ENCODE results near the gene ZBTB6. TPM values are rescaled to one million over a fixed set of nuclear protein-coding genes. Genes with fewer than 3 reads are reported as not detected.

ZBTB6 gene
- total and polyA plus RNA-seq, 2 of the 13 experiments (the other 11 are each of a cell fraction or from before 2014, with no cell fraction given), result 3.7 to 7.1 TPM

DNA sequence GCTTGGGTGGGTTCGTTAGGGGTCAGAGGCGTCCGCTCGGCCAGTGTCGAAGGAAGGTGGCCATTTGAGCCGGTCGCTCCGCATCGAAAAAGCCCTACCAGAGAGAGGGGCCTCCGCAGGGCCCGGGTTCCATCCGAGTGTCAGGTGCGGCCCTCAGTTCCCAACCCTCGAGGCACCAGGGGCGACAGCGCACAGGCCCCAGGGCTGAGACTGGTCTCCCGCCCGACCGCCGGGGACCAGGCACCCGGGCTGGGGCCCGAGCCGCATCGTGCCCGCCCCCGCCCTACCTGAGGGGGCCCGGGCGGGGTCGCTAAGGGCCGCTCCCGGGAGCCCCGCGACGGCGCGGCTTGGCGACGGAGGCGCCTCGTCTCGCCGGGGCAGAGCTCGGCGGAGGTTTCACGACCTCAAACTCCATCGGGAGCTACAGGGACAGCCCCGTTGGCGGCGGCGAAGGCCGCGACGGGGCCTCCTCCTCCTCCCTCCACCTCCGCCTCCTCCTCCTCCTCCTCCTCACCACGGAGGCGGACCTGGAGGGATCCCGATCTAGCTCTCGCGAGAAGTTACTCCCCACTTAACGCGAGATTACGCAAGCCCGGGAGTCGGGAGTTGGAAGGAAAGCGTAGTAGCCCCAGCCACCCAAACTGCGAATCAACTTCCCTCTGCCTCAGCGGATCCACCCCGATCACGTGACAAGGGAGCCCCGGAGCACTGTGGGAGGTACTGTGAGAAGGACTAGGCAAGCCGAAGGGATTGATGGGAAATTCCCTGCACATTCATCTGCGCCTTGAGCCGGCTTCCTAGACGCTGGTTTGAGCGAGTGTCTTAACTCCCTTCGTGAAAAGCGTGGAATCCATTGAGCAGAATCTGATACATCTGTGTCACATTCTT, 8.1 kb downstream of the ZBTB6 start, which contains the start of gene RC3H2 (continued):
- TF ChIP-seq ZNF407 (CRISPR knock-in tag; IDR thresholded peaks at IDR 0.05; ENCODE audit: not compliant biosample characterization) (no peak), ZBTB38 (CRISPR knock-in tag; IDR thresholded peaks at IDR 0.05) (peak; percentile 26; the same call in 1 of the 2 replicates), ZFP1 (CRISPR knock-in tag; IDR thresholded peaks at IDR 0.05) (no peak), ZNF652 (CRISPR knock-in tag; IDR thresholded peaks at IDR 0.05; ENCODE audit: borderline replicate concordance, low read depth) (no peak), NPAS2 (CRISPR knock-in tag; IDR thresholded peaks at IDR 0.05; ENCODE audit: borderline replicate concordance) (no peak), MIER3 (CRISPR knock-in tag; IDR thresholded peaks at IDR 0.05; ENCODE audit: borderline replicate concordance) (peak; percentile 66; the same call in 1 of the 2 replicates), CAMTA2 (CRISPR knock-in tag; IDR thresholded peaks at IDR 0.05; ENCODE audit: borderline replicate concordance) (0 out of 2 replicates have a peak, but pooled peaks have one; percentile 27), SOX5 (CRISPR knock-in tag; IDR thresholded peaks at IDR 0.05; ENCODE audit: borderline replicate concordance) (no peak; the same call in 1 of the 2 replicates), LCORL (IDR thresholded peaks at IDR 0.05) (peak; percentile 59), LCORL (CRISPR knock-in tag; IDR thresholded peaks at IDR 0.05) (peak; percentile 75), RAD21 (CRISPR knock-in tag; IDR thresholded peaks at IDR 0.05) (no peak), TCF12 (IDR thresholded peaks at IDR 0.05) (no peak), TCF12 (CRISPR knock-in tag; IDR thresholded peaks at IDR 0.05) (0 out of 2 replicates have a peak, but pooled peaks have one; percentile 45), KMT2A (CRISPR knock-in tag; IDR thresholded peaks at IDR 0.05) (peak; percentile 65), ZNF570 (CRISPR knock-in tag; IDR thresholded peaks at IDR 0.05; ENCODE audit: borderline replicate concordance) (no peak), CC2D1A (CRISPR knock-in tag; IDR thresholded peaks at IDR 0.05) (no peak), SPEN (CRISPR knock-in tag; IDR thresholded peaks at IDR 0.05; ENCODE audit: low read depth) (peak; percentile 93), POLR2G (IDR thresholded peaks at IDR 0.05; ENCODE audit: low read depth, low read length) (peak; percentile 94), ZNF331 (CRISPR knock-in tag; IDR thresholded peaks at IDR 0.05) (peak; percentile 41; the same call in 1 of the 2 replicates), PHF21A (CRISPR knock-in tag; IDR thresholded peaks at IDR 0.05) (no peak), ZFP82 (CRISPR knock-in tag; IDR thresholded peaks at IDR 0.05; ENCODE audit: borderline replicate concordance) (peak; percentile 75; the same call in 1 of the 2 replicates), MIXL1 (CRISPR knock-in tag; IDR thresholded peaks at IDR 0.05) (peak; percentile 33; the same call in 1 of the 2 replicates)

Measured in HepG2 (cell line).